Liver (tissue), 3 donors: ENCODE results near the gene SLC2A10.

Experiments
- CTCF ChIP-seq: fragments of 150-350 bp; IDR thresholded peaks from 2 replicates; pipeline ENCODE4 v1.5.1; 2017; ENCODE audit warnings: improper control_type of control experiment, low read depth, low read length; ENCODE audit not compliant: missing input control
- MAX ChIP-seq: IDR thresholded peaks from 2 replicates; pipeline ENCODE4 v1.6.1; 2016; ENCODE audit warnings: antibody characterized with exemption
- RAD21 ChIP-seq, 2 donors: IDR thresholded peaks; 2 replicates each; pipeline ENCODE4 v1.6.1; 2016; ENCODE audit warnings: antibody characterized with exemption in 2 of 2, mild to moderate bottlenecking in 2 of 2
- RXRA ChIP-seq, 2 donors: IDR thresholded peaks; 2 replicates each; pipeline ENCODE4 v1.6.1; 2017 to 2018; ENCODE audit warnings: antibody characterized with exemption in 2 of 2, mild to moderate bottlenecking in 1 of 2
- SP1 ChIP-seq: IDR thresholded peaks from 2 replicates; pipeline ENCODE4 v1.6.1; 2018; ENCODE audit warnings: antibody characterized with exemption, mild to moderate bottlenecking
- YY1 ChIP-seq: IDR thresholded peaks from 2 replicates; pipeline ENCODE4 v1.6.1; 2016; ENCODE audit warnings: antibody characterized with exemption, mild to moderate bottlenecking
- ZBTB33 ChIP-seq: IDR thresholded peaks from 2 replicates; pipeline ENCODE4 v1.6.1; 2016; ENCODE audit warnings: antibody characterized with exemption
- TF ChIP-seq, protein P1 (sequence below): IDR thresholded peaks from 2 replicates; pipeline ENCODE4 v1.6.1; 2016; ENCODE audit warnings: antibody characterized with exemption
- donor health status: healthy.
- donor health status: healthy.

DNA sequence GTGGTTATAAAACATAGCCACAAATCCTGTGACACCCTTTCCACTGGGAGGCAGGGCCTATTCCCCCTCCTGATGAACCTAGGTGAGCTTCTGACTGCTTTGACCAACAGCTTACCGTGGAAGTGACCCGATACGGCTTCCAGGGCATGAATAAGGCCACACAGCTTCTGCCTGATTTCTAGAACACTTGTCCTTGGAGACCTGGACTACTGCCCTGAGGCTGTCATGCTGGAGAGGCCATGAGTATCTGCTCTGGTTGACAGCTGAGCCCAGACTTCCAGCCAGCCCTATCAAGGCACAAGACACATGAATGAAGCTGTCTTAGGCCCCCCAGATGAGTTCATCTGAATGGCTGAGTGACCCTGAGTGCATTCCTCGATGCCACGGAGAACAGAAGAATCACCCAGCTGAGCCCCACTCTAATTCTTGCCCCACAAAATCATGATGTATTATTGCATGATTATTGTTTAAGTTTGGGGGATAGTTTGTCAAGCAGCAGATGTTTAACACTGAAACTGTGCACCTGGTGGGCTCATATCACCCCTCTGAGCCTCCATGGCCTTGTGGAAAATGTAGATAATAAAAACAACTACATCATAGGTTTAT lies 36.8 kb upstream of the SLC2A10 start:
- TF ChIP-seq SP1 (no peak), CTCF (no peak), YY1 (no peak), MAX (no peak), ZBTB33 (no peak), RAD21 (IDR thresholded peaks at IDR 0.05) (no peak), RXRA (IDR thresholded peaks at IDR 0.05) (no peak)
- TF ChIP-seq, protein P1, sequence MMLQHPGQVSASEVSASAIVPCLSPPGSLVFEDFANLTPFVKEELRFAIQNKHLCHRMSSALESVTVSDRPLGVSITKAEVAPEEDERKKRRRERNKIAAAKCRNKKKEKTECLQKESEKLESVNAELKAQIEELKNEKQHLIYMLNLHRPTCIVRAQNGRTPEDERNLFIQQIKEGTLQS = no peak
